GM21515 (cell line): ENCODE data around the gene SELENOV.
A peak's percentile ranks its signal among the peaks of the same experiment; 100 is the strongest.

ENCODE experiments used
- ATAC-seq: cut with Tn5 transposase; IDR thresholded peaks from one replicate; pipeline ENCODE4 v1.9.1; 2021; ENCODE audit not compliant: unreplicated experiment

The SELENOV gene

GRCh38 chr19:39518975-39519374, 4.0 kb downstream of the SELENOV start:
- ATAC-seq: no peak

GRCh38 chr19:39520541-39521484, 5.9 kb downstream of the SELENOV start:
- no peak for ATAC-seq

- no peak for ATAC-seq
These were observed 9.6 kb downstream of the SELENOV start for GRCh38 chr19:39524495-39524894.

- ATAC-seq: no peak
These were observed 10.3 kb downstream of the SELENOV start for GRCh38 chr19:39525205-39525604.

- no peak for ATAC-seq
These were observed 16.9 kb downstream of the SELENOV start for GRCh38 chr19:39531834-39532232.

GRCh38 chr19:39532233-39533002, 17.5 kb downstream of the SELENOV start, which contains the start of gene EID2B:
Gene EID2B, minus strand, starts transcription at chr19:39532852. Its CDS starts 50 bp downstream, at chr19:39532802.
- ATAC-seq: peak; percentile 85

GRCh38 chr19:39533003-39533512, 18.1 kb downstream of the SELENOV start:
- no peak for ATAC-seq

GRCh38 chr19:39533791-39534190, 18.9 kb downstream of the SELENOV start:
- ATAC-seq: no peak

GRCh38 chr19:39539165-39539517, 24.2 kb downstream of the SELENOV start:
- no peak for ATAC-seq

- peak; percentile 85 for ATAC-seq
These were observed 24.8 kb downstream of the SELENOV start, which contains the start of gene EID2 for GRCh38 chr19:39539518-39540332. Gene EID2, minus strand, starts transcription at chr19:39540161. Its CDS starts 82 bp downstream, at chr19:39540079.

GRCh38 chr19:39540333-39540673, 25.4 kb downstream of the SELENOV start:
- no peak for ATAC-seq

- no peak for ATAC-seq
These were observed 27.3 kb downstream of the SELENOV start for GRCh38 chr19:39542206-39542605.

- ATAC-seq: no peak
These were observed 28.5 kb downstream of the SELENOV start for GRCh38 chr19:39543477-39543857.

GRCh38 chr19:39544226-39544903, 29.4 kb downstream of the SELENOV start:
- ATAC-seq: no peak

GRCh38 chr19:39544911-39545310, 30.0 kb downstream of the SELENOV start:
- ATAC-seq: no peak

- ATAC-seq: no peak
These were observed 31.7 kb downstream of the SELENOV start for GRCh38 chr19:39546599-39546998.

- no peak for ATAC-seq
These were observed 35.3 kb downstream of the SELENOV start for GRCh38 chr19:39550197-39550596.

GRCh38 chr19:39553082-39553652, 38.2 kb downstream of the SELENOV start:
- no peak for ATAC-seq

- ATAC-seq: no peak
These were observed 39.9 kb downstream of the SELENOV start for GRCh38 chr19:39554701-39555311.

- no peak for ATAC-seq
These were observed 40.9 kb downstream of the SELENOV start for GRCh38 chr19:39555883-39556282.
